Calu3 (cell line): Measurements from ENCODE around the gene ARL11. TPM values are rescaled to one million over a fixed set of nuclear protein-coding genes. Genes with fewer than 3 reads are reported as not detected.

Experiments
- BruUV-seq: library from RNA; stranded (reverse); fragments of 400-500 nt; replicated peaks from 2 replicates; lab custom pipeline; 2021; lab: Mats Ljungman, UMichigan
- CTCF ChIA-PET: fragments of 300-600 bp; sonication (Branson Sonifier 250); formaldehyde crosslinking; loops from one replicate; lab custom pipeline; 2022; ENCODE audit warnings: antibody characterized with exemption; lab: Charles Lee
- DNase-seq: peaks from one replicate; pipeline ENCODE4 v3.0.0; 2022
- H3K27ac Mint-ChIP-seq: one replicate; pipeline ENCODE4 v1.8.0; 2022; ENCODE audit warnings: mixed read lengths; ENCODE audit not compliant: unreplicated experiment
- H3K27me3 Mint-ChIP-seq: one replicate; pipeline ENCODE4 v1.8.0; 2022; ENCODE audit warnings: mixed read lengths; ENCODE audit not compliant: unreplicated experiment
- H3K36me3 Mint-ChIP-seq: one replicate; pipeline ENCODE4 v1.8.0; 2022; ENCODE audit warnings: mild to moderate bottlenecking, moderate library complexity, mixed read lengths; ENCODE audit not compliant: insufficient read depth, unreplicated experiment
- H3K4me1 Mint-ChIP-seq: one replicate; pipeline ENCODE4 v1.8.0; 2022; ENCODE audit warnings: mild to moderate bottlenecking, low read depth, mixed read lengths; ENCODE audit not compliant: unreplicated experiment
- H3K4me3 Mint-ChIP-seq: one replicate; pipeline ENCODE4 v1.8.0; 2022; ENCODE audit warnings: mild to moderate bottlenecking, low read depth, moderate library complexity, mixed read lengths; ENCODE audit not compliant: unreplicated experiment
- H3K9me3 Mint-ChIP-seq: one replicate; pipeline ENCODE4 v1.8.0; 2022; ENCODE audit warnings: low read depth, mixed read lengths; ENCODE audit not compliant: unreplicated experiment
- CTCF ChIP-seq: fragments of 200-600 bp; IDR thresholded peaks from one replicate; pipeline ENCODE4 v1.8.0; 2022; ENCODE audit warnings: antibody characterized with exemption; ENCODE audit not compliant: unreplicated experiment
- intact Hi-C: fragments of 100-400 bp; cut with micrococcal nuclease; formaldehyde crosslinking; loops from one replicate; pipeline ENCODE4 v1.10.0; 2022; ENCODE audit not compliant: unreplicated experiment
- total RNA-seq: library from RNA; stranded (reverse); gene quantifications from 2 replicates; pipeline ENCODE4 v1.2.3, GENCODE V29; 2022

ARL11 gene
- total RNA-seq, 1 experiment from 2014 or later: not detected

GRCh38 chr13:49653478-49653877 is 25.2 kb downstream of the ARL11 start:
- no peak for DNase-seq
- H3K36me3 Mint-ChIP-seq: no peaks in the 10 kb centered on the region
- no peaks in the 10 kb centered on the region for H3K27me3 Mint-ChIP-seq
- intact Hi-C loops: no loop called here
- TF ChIP-seq CTCF: no peak
- H3K9me3 Mint-ChIP-seq: no peaks in the 10 kb centered on the region
- no peak overlapping the region for H3K27ac Mint-ChIP-seq
- BruUV-seq: no TSS peak
- H3K4me3 Mint-ChIP-seq: no peak overlapping the region
- H3K4me1 Mint-ChIP-seq: no peaks in the 10 kb centered on the region
- CTCF ChIA-PET: no interaction called here

GRCh38 chr13:49654011-49654410 is 25.7 kb downstream of the ARL11 start:
- DNase-seq: no peak
- Mint-ChIP-seq H3K4me3 (no peak overlapping the region), H3K27me3 (no peaks in the 10 kb centered on the region), H3K36me3 (no peaks in the 10 kb centered on the region), H3K9me3 (no peaks in the 10 kb centered on the region), H3K27ac (no peak overlapping the region), H3K4me1 (no peaks in the 10 kb centered on the region)
- intact Hi-C loops: no loop called here
- BruUV-seq: no TSS peak
- no peak for TF ChIP-seq CTCF
- CTCF ChIA-PET: no interaction called here

DNA sequence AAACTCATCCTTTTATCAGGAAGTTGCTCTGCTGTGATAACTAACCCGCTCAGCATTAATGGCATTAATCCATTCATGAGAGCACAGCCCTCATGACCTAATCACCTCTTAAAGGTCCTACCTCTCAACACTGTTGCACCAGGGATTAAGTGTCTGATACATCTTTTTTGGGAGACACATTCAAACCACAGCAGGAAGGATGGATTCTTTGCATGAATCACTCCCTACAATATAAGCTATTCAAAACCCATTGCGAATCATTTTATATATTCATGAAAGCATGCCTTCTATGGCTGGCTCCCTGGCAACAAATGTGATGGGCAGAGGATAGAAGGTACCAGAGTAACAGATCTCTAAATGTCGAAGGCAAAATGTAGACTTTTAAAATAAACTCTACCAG is 27.6 kb downstream of the ARL11 start:
- no TSS peak for BruUV-seq
- Mint-ChIP-seq H3K27ac (no peak overlapping the region), H3K36me3 (no peaks in the 10 kb centered on the region), H3K4me3 (no peak overlapping the region), H3K4me1 (no peaks in the 10 kb centered on the region), H3K9me3 (no peaks in the 10 kb centered on the region), H3K27me3 (no peaks in the 10 kb centered on the region)
- no peak for TF ChIP-seq CTCF
- no peak for DNase-seq
- intact Hi-C loops: no loop called here
- CTCF ChIA-PET: no interaction called here

- no peaks in the 10 kb centered on the region for H3K9me3 Mint-ChIP-seq
- DNase-seq: no peak
- CTCF ChIA-PET: interaction anchor here (0.7 kb wide), 1 partner anchor 187 kb away, joined by 7 read pairs; no protein-coding TSS in a partner anchor
- H3K27me3 Mint-ChIP-seq: no peaks in the 10 kb centered on the region
- no peak overlapping the region for H3K4me3 Mint-ChIP-seq
- intact Hi-C loops: no loop called here
- no peak overlapping the region for H3K27ac Mint-ChIP-seq
- TF ChIP-seq CTCF: no peak
- H3K36me3 Mint-ChIP-seq: no peaks in the 10 kb centered on the region
- no TSS peak for BruUV-seq
- H3K4me1 Mint-ChIP-seq: no peaks in the 10 kb centered on the region
Observed at GRCh38 chr13:49657241-49657641, 28.9 kb downstream of the ARL11 start.
